GM12878 (cell line): ENCODE results near the gene RSPH4A. TPM values are rescaled to one million over a fixed set of nuclear protein-coding genes. Genes with fewer than 3 reads are reported as not detected.
"Not testable (repeated sequence)": the region's sequence is repeated elsewhere in the genome, so short reads cannot be mapped to it uniquely, and the experiment has no call there.

Experiments
- ATAC-seq: fragments of 200-7000 bp; cut with Tn5 transposase; 3 replicates; pipeline ENCODE4 v1.9.1; 2020; ENCODE audit warnings: mild to moderate bottlenecking, moderate library complexity
- BruUV-seq: library from RNA; stranded (reverse); fragments of 400-500 nt; replicated peaks from 2 replicates; lab custom pipeline; 2021; lab: Mats Ljungman, UMichigan
- CTCF ChIA-PET: fragments of 300-600 bp; sonication (Branson Sonifier 250); formaldehyde crosslinking; extraction: SDS; loops from one replicate; lab custom pipeline; 2021; ENCODE audit warnings: inconsistent platforms; lab: Yijun Ruan, JAX
- POLR2A ChIA-PET: fragments of 350-600 bp; formaldehyde crosslinking; extraction: SDS; loops from one replicate; lab custom pipeline; 2021; ENCODE audit warnings: inconsistent platforms; lab: Charles Lee
- RAD21 ChIA-PET: fragments of 300-600 bp; sonication (Branson Sonifier 250); formaldehyde crosslinking; loops from one replicate; lab custom pipeline; 2023; ENCODE audit warnings: antibody characterized with exemption; ENCODE audit not compliant: unreplicated experiment; lab: Charles Lee
- SMC1A ChIA-PET: fragments of 300-600 bp; sonication (Branson Sonifier 250); formaldehyde crosslinking; loops from one replicate; lab custom pipeline; 2023; ENCODE audit not compliant: unreplicated experiment, uncharacterized antibody; lab: Charles Lee
- DNase-seq: peaks from one replicate; pipeline ENCODE4 v3.0.0-alpha.2; 2011; ENCODE audit warnings: low read depth, low spot score
- FAIRE-seq: peaks from 3 replicates; lab custom pipeline; 2011; peaks lifted over from hg19 to GRCh38; lab: Jason Lieb, UNC
- H2AFZ ChIP-seq: 2 replicates; pipeline ENCODE4 v1.6.0; 2011; ENCODE audit warnings: low read depth, low read length, control low read depth; ENCODE audit not compliant: control insufficient read depth
- H3K27ac ChIP-seq: 2 replicates; pipeline ENCODE4 v1.5.1; 2011; ENCODE audit warnings: control low read depth; ENCODE audit not compliant: control insufficient read depth, insufficient read depth
- H3K27me3 ChIP-seq, 2 experiments: replicated peaks in 1 of 2; 2 replicates each; pipeline versions ENCODE4 v1.6.0 to v1.6.1; 2011; ENCODE audit warnings: low read length in 1 of 2; ENCODE audit not compliant: control insufficient read depth in 2 of 2, insufficient read depth in 2 of 2
- H3K36me3 ChIP-seq, 2 experiments: 2 replicates each; pipeline ENCODE4 v1.5.1; 2011; ENCODE audit warnings: low read length in 1 of 2; ENCODE audit not compliant: control insufficient read depth in 2 of 2, insufficient read depth in 2 of 2
- H3K4me1 ChIP-seq: 2 replicates; pipeline ENCODE4 v1.6.1; 2011; ENCODE audit warnings: mild to moderate bottlenecking, low read length, moderate library complexity, mixed read lengths; ENCODE audit not compliant: control insufficient read depth, insufficient read depth
- H3K4me2 ChIP-seq: 2 replicates; pipeline ENCODE4 v1.6.0; 2011; ENCODE audit warnings: control low read depth; ENCODE audit not compliant: control insufficient read depth, insufficient read depth
- H3K4me3 ChIP-seq: fragments of 200-600 bp; sonication (generic); 2 replicates; pipeline ENCODE4 v1.5.1; 2016
- H3K79me2 ChIP-seq: 2 replicates; pipeline ENCODE4 v1.6.0; 2011; ENCODE audit warnings: low read length; ENCODE audit not compliant: control insufficient read depth, insufficient read depth
- H3K9ac ChIP-seq: 2 replicates; pipeline ENCODE4 v1.8.0; 2011; ENCODE audit warnings: low read length, control low read depth, mixed read lengths; ENCODE audit not compliant: control insufficient read depth, insufficient read depth
- H3K9me3 ChIP-seq: replicated peaks from 3 replicates; pipeline ENCODE4 v1.5.1; 2011; ENCODE audit warnings: mild to moderate bottlenecking, low read length; ENCODE audit not compliant: control insufficient read depth, insufficient read depth
- H4K20me1 ChIP-seq: 2 replicates; pipeline ENCODE4 v1.6.0; 2011; ENCODE audit not compliant: control insufficient read depth, insufficient read depth
- MTA2 ChIP-seq: fragments of 450-650 bp; IDR thresholded peaks from 2 replicates; pipeline ENCODE4 v1.6.1; 2016; ENCODE audit warnings: low read depth, mild to moderate bottlenecking, moderate library complexity
- WRNIP1 ChIP-seq: IDR thresholded peaks from 2 replicates; pipeline ENCODE4 v1.6.1; 2011; ENCODE audit warnings: low read depth, low read length, improper control_type of control experiment, borderline replicate concordance
- WGBS: methylation state at CpG from one replicate; pipeline ENCODE4 v1.1.6; 2016; ENCODE audit warnings: low lambda C conversion rate; ENCODE audit not compliant: insufficient replicate concordance, insufficient coverage; ENCODE audit errors: missing lambda C conversion rate; 5-methylcytosine and 5-hydroxymethylcytosine counted together
- in situ Hi-C: fragments of 300-500 bp; cut with MboI; formaldehyde crosslinking; loops from 9 replicates; pipeline ENCODE4 v1.14.3; 2018; ENCODE audit warnings: mixed read lengths
- intact Hi-C: fragments of 100-400 bp; cut with micrococcal nuclease; formaldehyde crosslinking; loops from one replicate; pipeline ENCODE4 v1.14.2; 2022; ENCODE audit not compliant: unreplicated experiment
- polyA plus RNA-seq, 11 experiments: library from polyadenylated mRNA; depleted of rRNA in 4 of 11; unstranded in 6 of 11; stranded (reverse) in 5 of 11; fragments of >200 nt; fragmentation: Nextera tagmentation in 4 of 11; fragmentation: Illumina TruSeq in 1 of 11; extraction: Ambion mirVana in 4 of 11; extraction: Trizol in 1 of 11; gene quantifications; 1 replicate in 1 of 11; 2 replicates in 10 of 11; pipeline versions ENCODE4 v1.2.1 to v1.2.3, GENCODE V29; 2011 to 2016; ENCODE audit warnings: inconsistent platforms in 2 of 11, missing spikeins in 2 of 11, low read depth in 1 of 11
- total RNA-seq, 4 experiments: library from RNA; depleted of rRNA in 3 of 4; stranded (reverse); fragments of >200 nt in 3 of 4; fragmentation: Illumina TruSeq in 1 of 4; extraction: Trizol in 1 of 4; gene quantifications; 2 replicates each; pipeline versions ENCODE4 v1.2.1 to v1.2.3, GENCODE V29; 2013 to 2021
- TF ChIP-seq, protein P1 (sequence below): IDR thresholded peaks from 2 replicates; pipeline ENCODE4 v1.6.1; 2011; ENCODE audit warnings: borderline replicate concordance, low read depth, mild to moderate bottlenecking, moderate library complexity, low read length; ENCODE audit not compliant: insufficient read depth, poor library complexity, severe bottlenecking

RSPH4A gene
- total and polyA plus RNA-seq, 10 of the 15 experiments (the other 5 are each of a cell fraction or from before 2014, with no cell fraction given) = 0.07 to 0.28 (median 0.21) TPM; not detected in 1

DNA sequence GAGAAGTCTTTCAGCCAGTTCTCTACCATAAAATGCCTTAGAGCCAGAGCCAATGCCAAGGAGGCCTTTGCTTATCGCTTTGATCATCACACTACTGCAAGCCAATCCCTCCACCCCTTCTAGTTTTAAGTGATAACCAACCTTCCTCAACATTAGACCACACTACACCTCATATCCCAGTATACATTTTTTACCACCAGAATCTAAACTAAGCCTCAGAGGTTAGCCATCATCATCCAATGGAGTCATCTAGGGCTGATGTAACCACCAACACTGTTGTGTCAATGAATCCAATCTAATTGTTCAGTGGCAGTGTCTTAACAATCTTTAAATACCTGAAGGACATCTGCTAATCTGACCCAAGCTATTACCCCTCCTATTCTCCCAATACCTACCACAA is 45.9 kb downstream of the RSPH4A start:
- Histone ChIP-seq H3K9me3 (no peaks in the 10 kb centered on the region), H3K9ac (no peak overlapping the region), H3K79me2 (peaks cover 71% of the 10 kb centered on the region), H3K36me3 (no peaks in the 10 kb centered on the region), H3K4me3 (no peak overlapping the region; the same call in 1 of the 2 replicates), H3K4me1 (no peaks in the 10 kb centered on the region; the same call in 1 of the 2 replicates), H3K27me3 (no peaks in the 10 kb centered on the region), H3K4me2 (peak overlapping the region; percentile 13; the same call in 1 of the 2 replicates), H4K20me1 (no peaks in the 10 kb centered on the region; the same call in 1 of the 2 replicates), H2AFZ (no peak overlapping the region), H3K27ac (no peak overlapping the region)
- 94% methylated on average over 1 of the region's 1 CpG for WGBS
- ChIA-PET CTCF (interaction anchor here (0.8 to 3.0 kb wide), 4 partner anchors 15 to 101 kb away, joined by 3 to 11 read pairs (median 4); no protein-coding TSS in a partner anchor), SMC1A (interaction anchor here (1.0 to 1.5 kb wide), 3 partner anchors 10 to 19 kb away, joined by 3 to 7 read pairs (median 5); partner anchors contain the start of gene KPNA5), POLR2A (no interaction called here), RAD21 (no interaction called here)
- intact Hi-C loops = loop anchor here (10.0 kb wide), 2 partner anchors 287 to 647 kb away; partner anchors contain the start of gene DSE
- in situ Hi-C loops = no loop called here
- FAIRE-seq (no peak), ATAC-seq (peak; percentile 25), DNase-seq (no peak)
- no peak for TF ChIP-seq MTA2
- TF ChIP-seq, protein P1, sequence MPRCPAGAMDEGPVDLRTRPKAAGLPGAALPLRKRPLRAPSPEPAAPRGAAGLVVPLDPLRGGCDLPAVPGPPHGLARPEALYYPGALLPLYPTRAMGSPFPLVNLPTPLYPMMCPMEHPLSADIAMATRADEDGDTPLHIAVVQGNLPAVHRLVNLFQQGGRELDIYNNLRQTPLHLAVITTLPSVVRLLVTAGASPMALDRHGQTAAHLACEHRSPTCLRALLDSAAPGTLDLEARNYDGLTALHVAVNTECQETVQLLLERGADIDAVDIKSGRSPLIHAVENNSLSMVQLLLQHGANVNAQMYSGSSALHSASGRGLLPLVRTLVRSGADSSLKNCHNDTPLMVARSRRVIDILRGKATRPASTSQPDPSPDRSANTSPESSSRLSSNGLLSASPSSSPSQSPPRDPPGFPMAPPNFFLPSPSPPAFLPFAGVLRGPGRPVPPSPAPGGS = no peak
- no TSS peak for BruUV-seq

DNA sequence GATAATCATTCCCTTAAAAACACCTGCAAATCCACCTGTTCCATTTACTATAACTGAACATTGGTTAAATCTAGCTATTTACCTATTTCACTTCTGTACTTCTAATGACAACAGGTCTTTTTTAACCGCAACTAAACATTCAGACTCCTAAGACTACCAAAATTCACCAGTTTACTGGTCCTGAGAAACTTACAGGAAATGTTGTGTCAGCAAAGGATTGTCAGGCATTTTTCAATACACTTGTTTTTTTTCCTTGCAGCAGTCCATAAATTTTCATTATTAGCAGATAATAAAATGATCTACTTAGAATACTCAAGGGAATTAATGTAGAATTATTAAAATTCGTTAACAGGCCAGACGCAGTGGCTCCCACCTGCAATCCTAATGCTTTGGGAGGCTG is 47.0 kb downstream of the RSPH4A start:
- no peaks in the 10 kb centered on the region for H3K27me3 ChIP-seq
- 0 out of 2 replicates have a peak overlapping the region, but pooled peaks have one; percentile 14 for H3K4me2 ChIP-seq
- no peak for ATAC-seq
- H3K79me2 ChIP-seq = peaks cover 82% of the 10 kb centered on the region
- no peaks in the 10 kb centered on the region; the same call in 1 of the 2 replicates for H4K20me1 ChIP-seq
- BruUV-seq = no TSS peak
- intact Hi-C loops = loop anchor here (10.0 kb wide), 2 partner anchors 289 to 649 kb away; partner anchors contain the start of gene DSE
- ChIA-PET CTCF (no interaction called here), RAD21 (no interaction called here), POLR2A (no interaction called here), SMC1A (no interaction called here)
- H2AFZ ChIP-seq = no peak overlapping the region
- in situ Hi-C loops = no loop called here
- WGBS = 92% methylated on average over 3 of the region's 3 CpGs
- no peak overlapping the region for H3K27ac ChIP-seq
- H3K4me1 ChIP-seq = no peaks in the 10 kb centered on the region; the same call in 1 of the 2 replicates
- TF ChIP-seq WRNIP1 = no peak
- FAIRE-seq = no peak
- no peaks in the 10 kb centered on the region for H3K9me3 ChIP-seq
- no peaks in the 10 kb centered on the region for H3K36me3 ChIP-seq
- DNase-seq = no peak
- H3K9ac ChIP-seq = no peak overlapping the region
- no peak overlapping the region for H3K4me3 ChIP-seq

- peaks cover 85% of the 10 kb centered on the region for H3K79me2 ChIP-seq
- RAD21 ChIA-PET = interaction anchor here (0.7 kb wide), 1 partner anchor 834 kb away, joined by 3 read pairs; no protein-coding TSS in a partner anchor
- WGBS = 91% methylated on average over 2 of the region's 2 CpGs
- POLR2A ChIA-PET = interaction anchor here (0.7 kb wide), 1 partner anchor 285 kb away, joined by 4 read pairs; no protein-coding TSS in a partner anchor
- H4K20me1 ChIP-seq, FAIRE-seq, H3K9ac ChIP-seq, in situ Hi-C loops, ATAC-seq, H3K4me1 ChIP-seq, H3K27me3 ChIP-seq, H3K4me3 ChIP-seq, H3K27ac ChIP-seq, H3K9me3 ChIP-seq, BruUV-seq, H2AFZ ChIP-seq, H3K36me3 ChIP-seq, DNase-seq: not testable (repeated sequence)
- intact Hi-C loops = loop anchor here (10.0 kb wide), 2 partner anchors 289 to 649 kb away; partner anchors contain the start of gene DSE
- CTCF ChIA-PET = interaction anchor here (1.0 to 1.6 kb wide), 2 partner anchors 15 to 375 kb away, joined by 3 to 5 read pairs; no protein-coding TSS in a partner anchor
- SMC1A ChIA-PET = interaction anchor here (0.9 to 1.3 kb wide), 2 partner anchors 36 to 101 kb away, joined by 3 to 4 read pairs; no protein-coding TSS in a partner anchor
- H3K4me2 ChIP-seq = peak overlapping the region; percentile 22; the same call in 1 of the 2 replicates
Observed at GRCh38 chr6:116664169-116664568, 47.9 kb downstream of the RSPH4A start.
